GM21576 (cell line): ENCODE measurements around the gene COL9A3.

Experiments
- ATAC-seq: cut with Tn5 transposase; IDR thresholded peaks from one replicate; pipeline ENCODE4 v1.9.1; 2021; ENCODE audit warnings: mild to moderate bottlenecking, moderate library complexity; ENCODE audit not compliant: unreplicated experiment

COL9A3 gene

DNA sequence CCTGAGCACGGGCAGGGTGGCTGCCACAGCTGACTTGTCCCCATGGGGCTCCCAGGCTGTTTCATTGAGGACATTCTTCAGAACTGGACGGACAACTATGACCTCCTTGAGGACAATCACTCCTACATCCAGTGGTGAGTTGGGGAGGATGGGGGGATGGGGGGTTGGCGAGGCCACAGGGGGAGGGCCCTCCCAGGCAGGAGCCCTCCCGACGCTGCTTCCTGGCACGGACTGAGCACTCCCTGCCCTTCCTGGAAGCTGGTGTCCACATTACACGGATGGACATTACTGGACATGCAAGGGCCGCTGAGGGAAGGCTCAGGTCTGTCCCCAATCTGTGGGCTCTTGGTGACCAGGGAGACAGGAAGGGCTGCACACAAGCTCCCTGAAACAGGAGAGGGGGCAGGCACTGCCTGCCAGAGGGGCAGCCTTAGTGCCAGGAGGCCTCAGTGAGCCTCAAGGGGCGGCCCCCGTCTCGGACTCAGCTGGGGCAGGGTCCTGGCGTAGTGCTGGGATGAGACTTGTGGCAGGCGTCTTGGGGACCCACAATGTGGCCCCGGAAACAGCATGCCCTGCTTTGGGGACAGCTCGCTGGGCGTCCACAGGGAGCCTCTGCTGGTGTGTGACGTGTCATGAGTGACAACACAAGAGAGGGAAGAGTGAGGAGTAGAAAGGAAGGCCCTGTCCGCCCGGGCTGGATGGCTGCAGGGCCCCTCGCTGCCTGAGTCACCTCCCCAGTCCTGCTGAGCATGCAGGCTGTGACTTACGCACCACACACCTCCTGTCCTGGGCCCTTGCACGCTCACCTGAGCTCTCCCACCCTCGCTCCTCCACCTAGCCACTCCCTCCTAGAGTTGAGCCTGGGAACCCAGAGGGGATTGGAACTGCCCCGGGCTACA is 7.1 kb upstream of the COL9A3 start:
- ATAC-seq, result no peak

DNA sequence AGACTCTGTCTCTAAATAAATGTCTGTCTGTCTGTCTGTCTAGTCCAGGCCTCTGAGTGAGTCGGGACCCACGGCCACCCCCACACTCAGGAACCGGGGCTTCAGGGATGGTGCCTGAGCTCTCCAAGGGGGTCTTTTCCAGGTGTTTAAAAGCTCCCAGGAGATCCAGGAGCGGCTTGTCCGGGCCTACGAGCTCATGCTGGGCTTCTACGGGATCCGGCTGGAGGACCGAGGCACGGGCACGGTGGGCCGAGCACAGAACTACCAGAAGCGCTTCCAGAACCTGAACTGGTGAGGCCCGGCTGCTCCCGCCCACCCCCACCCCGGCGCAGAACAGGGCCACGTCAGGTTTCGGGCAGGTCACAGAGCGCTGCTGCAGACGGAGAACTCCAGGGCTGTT is 5.5 kb upstream of the COL9A3 start:
- no peak for ATAC-seq

DNA sequence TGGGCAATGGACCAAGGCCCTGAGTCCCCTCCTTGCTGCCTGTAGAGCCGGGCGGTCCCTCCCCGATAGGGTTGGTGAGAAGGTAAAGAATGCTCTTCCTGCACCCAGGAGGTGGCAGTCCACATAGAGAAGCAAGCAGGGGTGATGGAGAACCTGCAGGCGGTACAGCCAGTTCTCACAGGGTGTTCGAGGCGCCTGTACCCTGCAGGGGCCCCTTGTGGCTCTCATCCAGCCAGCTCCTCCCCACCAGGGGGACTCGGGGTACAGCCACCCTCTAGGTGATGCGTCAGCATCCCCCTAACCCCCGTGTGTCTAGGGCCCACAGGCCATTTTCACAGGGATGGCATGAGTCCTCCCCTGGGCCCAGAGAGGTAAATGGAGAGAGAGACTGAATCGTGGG is 5.1 kb upstream of the COL9A3 start:
- no peak for ATAC-seq

DNA sequence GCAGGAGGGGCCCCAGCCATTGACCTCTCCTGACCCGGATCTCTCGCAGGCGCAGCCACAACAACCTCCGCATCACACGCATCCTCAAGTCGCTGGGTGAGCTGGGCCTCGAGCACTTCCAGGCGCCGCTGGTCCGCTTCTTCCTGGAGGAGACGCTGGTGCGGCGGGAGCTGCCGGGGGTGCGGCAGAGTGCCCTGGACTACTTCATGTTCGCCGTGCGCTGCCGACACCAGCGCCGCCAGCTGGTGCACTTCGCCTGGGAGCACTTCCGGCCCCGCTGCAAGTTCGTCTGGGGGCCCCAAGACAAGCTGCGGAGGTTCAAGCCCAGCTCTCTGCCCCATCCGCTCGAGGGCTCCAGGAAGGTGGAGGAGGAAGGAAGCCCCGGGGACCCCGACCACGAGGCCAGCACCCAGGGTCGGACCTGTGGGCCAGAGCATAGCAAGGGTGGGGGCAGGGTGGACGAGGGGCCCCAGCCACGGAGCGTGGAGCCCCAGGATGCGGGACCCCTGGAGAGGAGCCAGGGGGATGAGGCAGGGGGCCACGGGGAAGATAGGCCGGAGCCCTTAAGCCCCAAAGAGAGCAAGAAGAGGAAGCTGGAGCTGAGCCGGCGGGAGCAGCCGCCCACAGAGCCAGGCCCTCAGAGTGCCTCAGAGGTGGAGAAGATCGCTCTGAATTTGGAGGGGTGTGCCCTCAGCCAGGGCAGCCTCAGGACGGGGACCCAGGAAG is 4.5 kb upstream of the COL9A3 start:
- ATAC-seq, result no peak

DNA sequence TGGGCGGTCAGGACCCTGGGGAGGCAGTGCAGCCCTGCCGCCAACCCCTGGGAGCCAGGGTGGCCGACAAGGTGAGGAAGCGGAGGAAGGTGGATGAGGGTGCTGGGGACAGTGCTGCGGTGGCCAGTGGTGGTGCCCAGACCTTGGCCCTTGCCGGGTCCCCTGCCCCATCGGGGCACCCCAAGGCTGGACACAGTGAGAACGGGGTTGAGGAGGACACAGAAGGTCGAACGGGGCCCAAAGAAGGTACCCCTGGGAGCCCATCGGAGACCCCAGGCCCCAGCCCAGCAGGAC is 4.0 kb upstream of the COL9A3 start:
- ATAC-seq, result no peak

DNA sequence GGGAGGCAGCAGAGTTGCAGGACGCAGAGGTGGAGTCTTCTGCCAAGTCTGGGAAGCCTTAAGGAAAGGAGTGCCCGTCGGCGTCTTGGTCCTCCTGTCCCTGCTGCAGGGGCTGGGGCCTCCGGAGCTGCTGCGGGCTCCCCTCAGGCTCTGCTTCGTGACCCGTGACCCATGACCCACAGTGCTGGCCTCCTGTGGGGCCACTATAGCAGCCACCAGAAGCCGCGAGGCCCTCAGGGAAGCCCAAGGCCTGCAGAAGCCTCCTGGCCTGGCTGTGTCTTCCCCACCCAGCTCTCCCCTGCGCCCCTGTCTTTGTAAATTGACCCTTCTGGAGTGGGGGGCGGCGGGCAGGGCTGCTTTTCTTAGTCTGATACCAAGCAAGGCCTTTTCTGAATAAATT is 3.3 kb upstream of the COL9A3 start:
- no peak for ATAC-seq

DNA sequence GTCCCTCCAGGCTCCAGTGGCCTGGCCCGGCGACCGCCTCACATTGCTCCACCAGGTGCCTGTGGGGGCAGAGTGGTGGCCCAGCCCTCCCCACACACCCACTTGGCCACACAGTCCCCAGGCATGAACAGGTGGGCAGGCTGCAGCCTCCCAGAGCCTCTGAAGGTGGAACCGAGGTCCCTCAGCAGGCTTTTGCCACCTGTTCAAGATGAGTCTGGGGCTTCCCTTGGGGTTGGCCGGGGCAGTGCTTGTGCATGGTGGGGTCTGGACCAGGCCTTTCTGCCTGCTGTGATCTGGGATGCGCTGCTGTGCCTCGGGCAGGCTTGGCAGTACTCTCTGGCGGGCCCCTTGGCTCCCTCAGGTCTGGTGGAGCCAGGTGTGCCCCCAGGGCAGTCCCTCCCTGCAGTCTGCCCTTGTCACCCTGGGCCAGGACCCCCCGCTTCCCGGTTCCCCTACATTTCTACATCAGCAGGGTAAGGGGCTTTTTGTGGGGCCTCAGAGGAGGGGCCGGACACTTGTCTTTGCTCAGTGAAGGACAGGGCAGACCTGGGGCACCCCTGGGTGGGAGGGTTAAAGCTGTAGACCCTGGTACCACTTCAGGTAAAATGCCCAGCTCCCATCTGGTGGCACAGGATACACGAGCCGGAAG is 2.7 kb upstream of the COL9A3 start:
- ATAC-seq, result no peak

DNA sequence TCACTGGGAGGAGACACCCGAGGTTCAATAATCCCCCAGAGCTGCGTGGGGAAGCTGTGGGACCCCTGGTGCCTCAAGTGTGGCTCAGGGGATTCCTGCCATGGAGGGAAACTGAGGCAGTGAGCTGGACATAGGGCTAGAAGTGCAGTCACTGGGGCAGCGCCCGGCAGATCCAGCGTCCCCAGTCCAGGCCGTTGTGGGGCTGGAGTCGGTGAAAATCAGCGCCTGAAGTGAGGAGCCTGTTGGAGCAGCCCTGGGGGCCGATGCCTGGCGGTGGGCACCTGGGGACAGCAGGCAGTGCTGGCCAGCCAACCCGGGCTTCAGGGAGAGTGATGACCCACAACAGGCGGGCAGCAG is 2.2 kb upstream of the COL9A3 start:
- ATAC-seq, result no peak

DNA sequence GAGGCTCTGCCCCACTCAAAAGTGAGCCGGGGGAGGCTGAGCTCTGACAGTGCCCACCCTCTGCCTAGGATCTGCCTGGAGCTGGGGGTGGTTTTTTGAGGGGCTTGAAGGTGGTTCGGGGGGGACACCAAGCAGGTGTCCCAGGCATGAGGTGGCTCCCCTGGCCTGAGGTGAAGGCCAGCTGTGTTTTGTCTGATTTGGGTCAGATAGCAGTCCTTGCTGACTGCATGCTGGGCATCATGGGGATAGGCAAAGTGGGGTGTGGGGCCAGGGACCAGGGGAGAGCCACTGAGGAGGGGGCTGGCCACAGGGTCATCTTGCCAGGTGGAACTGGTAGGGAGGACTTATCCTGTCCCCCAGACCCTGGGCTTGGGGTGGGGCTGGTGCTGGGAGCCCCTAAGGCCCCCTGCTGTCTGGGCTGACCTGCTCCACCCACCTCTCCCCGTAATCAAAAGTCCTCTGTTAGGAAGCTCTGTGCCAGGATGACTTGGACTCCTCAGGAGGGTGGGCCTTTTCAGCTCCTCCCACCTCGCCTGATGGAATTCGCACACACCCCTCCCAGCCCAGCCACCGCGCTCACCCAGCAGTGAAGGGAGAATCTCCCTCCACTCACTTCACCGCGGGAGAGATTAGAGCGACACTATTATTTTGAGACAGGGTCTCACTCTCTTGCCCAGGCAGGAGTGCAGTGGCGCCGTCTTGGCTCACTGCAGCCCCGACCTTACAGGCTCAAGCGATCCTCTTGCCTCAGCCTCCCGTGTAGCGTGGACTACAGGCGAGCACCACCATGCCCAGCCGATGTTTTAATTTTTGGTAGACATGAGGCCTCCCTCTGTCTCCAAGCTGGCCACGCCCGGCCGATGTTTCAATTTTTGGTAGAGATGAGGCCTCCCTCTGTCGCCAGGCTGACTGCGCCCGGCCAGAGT is 1.5 kb upstream of the COL9A3 start:
- no peak for ATAC-seq

DNA sequence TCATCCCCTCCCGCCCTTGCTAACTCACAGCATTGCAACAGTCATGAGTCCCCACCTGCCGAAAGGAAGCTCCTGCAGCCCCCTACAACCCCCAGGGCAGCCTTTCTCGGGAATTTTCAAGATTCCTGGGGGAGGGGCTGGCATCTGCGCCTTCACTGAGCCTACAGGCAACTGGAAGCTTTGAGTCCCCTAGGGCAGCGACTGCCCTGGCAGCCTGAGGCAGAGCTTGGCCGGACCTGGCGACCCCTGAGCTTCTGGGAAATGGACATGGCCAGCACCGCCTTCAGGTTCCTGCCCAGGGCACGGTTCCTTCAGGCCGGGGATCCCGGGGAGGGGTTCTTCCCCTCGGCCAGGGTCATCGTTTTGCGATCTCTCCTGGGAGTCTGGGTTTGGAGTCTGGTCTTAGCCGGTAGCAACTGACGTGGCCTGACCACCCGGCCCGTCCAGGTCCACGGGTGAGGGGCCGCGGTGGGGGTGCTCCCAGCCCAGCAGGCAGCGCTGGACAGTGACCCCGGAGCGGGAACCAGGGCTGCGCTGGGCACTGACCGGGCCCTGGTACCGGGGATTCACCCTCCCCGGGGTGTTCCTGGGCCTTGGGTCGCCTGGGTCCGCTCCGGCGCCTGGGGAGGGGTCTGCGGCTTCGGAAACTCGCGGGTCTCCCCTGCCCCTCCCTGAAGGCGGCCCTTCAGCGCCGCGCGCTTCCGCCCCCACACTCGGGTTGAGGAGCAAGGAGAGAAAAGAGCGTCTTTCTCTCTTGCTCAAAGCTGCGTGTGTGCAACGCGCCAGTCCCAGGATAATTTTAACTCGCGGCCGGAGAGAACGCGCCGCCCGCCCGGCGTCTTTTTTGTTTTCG is 593 bp upstream of the COL9A3 start:
- no peak for ATAC-seq

DNA sequence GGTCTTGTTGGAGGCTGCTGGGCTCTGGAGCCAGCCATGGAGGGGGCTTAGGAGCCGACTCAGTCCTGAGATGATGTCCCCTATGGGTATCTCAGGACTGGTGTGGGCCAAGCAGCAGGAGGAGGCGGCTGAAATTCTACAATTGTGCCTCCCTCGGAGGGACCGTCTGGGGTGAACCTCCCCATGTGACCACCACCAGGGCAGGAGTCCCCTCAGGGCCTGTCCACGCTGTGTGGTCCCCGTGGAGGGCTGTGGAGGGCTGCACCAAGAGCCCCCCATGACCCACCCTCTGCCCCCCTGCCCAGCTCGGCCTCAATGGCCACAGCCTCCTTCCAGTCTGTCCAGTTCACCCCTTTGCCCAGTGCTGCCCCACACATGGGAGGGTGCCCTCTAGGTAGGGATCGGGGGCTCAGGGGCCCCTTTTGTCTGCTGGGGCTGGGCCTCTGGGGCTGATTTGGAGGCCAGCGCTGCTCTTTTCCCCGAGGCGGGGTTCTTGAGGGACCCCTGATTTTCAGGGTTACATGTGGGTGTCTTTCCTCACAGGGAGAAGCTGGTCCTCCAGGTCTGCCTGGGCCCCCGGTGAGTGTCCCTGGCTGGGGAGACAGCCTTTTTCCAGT is 1.2 kb downstream of the COL9A3 start:
- ATAC-seq, result no peak

DNA sequence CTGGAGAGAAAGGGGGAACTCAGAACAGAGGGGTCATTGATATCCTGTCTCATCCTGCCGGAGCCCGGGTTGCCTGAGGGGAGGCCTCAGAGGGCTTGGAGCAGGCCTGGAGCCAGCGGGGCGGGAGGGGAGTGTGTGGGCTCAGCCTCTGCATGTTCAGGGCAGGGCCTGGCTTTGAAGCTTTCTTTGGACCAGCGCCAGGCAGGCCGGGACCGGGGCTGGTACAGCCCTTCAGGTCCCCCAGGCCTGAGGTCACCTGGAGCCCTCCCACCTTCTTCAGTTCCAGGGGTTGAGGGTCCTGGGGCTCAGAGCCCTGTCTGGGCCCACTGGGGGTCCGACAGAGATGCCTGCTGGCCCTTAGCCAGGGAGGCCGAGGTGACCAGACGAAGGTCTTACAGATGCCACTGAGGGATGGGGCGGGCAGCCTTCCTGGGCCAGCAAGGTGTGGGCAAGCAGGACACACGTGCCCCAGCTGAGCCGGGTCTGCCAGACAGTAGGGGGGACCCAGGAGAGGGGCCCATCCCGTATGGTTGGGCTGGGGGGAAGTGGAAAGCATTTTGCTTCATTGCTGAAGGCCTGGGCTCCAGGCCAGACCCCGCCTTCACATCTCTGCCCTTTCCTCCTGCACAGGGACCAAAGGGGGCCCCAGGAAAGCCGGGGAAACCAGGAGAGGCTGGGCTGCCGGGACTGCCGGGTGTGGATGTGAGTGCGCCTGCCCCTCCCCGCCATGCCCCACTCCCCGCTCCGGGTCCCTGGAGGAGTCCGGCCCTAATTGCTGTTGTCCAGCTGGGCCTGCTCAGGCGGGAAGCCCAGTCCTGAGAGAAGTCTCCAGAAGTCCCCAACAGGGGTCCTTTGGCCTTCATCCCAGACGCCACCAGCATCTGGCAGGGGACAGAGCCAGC is 2.0 kb downstream of the COL9A3 start:
- no peak for ATAC-seq

DNA sequence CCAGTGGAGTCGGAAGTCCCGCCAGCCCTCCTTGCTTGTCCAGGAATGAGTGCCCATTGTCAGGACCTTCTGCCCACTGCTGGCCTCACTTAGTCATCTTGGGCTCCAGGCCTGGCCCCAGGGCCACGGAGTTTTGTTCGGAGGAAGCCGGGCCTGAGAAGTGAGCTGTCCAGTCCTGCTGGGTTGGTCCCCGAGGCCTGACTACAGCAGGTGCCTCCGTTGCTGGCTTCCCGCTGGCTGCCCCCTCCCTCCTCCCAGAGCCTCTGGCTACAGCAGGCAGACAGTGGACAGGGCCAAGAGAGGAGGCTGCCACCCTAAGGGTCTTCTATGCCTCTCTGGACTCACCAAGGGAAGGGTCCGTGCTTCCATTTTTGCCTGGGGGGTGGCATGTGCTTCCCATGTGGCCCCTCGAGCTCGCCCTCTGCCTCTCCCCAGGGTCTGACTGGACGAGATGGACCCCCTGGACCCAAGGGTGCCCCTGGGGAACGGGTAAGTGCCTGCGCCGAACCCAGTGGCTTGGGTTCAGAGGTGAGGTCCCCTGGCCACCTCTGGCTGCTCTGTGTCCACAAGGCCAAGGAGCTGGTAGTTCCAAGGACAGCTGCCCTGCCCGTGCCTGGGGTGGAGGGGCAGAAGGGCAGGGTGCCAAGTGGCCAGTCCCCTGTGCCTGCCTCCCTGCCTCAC is 2.8 kb downstream of the COL9A3 start:
- ATAC-seq, result no peak

DNA sequence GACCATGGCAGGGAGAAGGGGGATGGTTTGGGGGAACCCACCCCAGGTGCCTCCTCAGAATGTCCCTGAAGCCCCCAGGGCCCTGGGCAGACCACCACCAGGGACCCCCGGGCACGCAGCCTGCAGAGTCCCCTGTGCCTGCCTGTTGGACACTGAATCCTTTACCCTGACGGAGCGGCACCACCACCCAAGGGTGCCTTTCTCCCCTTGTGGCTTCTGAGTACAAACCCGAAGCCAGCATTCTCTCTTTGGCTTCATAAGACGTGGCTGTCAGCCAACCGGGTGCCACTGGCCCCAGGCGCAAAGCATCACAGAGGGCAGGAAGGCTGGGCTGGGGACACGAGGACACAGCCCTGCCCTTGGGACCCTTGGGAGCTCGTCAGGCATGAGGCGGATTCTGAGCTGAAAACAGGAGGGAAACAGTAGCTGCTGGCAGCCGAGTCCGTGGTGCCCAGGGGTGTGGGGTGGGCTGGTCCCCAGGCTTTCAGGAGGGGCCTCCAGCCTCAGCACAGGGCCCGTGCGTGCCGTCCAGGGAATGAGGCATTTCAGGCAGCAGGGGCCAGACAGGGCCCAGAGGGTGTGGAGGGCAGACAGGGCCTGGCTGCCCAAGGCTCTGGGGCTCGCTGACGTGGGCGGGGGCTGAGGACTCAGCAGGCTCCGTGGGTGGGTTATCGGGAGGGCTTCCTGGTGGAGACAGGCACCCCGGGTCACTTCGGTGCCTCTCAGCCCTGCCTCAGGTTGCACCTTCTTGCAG is 3.5 kb downstream of the COL9A3 start:
- no peak for ATAC-seq

DNA sequence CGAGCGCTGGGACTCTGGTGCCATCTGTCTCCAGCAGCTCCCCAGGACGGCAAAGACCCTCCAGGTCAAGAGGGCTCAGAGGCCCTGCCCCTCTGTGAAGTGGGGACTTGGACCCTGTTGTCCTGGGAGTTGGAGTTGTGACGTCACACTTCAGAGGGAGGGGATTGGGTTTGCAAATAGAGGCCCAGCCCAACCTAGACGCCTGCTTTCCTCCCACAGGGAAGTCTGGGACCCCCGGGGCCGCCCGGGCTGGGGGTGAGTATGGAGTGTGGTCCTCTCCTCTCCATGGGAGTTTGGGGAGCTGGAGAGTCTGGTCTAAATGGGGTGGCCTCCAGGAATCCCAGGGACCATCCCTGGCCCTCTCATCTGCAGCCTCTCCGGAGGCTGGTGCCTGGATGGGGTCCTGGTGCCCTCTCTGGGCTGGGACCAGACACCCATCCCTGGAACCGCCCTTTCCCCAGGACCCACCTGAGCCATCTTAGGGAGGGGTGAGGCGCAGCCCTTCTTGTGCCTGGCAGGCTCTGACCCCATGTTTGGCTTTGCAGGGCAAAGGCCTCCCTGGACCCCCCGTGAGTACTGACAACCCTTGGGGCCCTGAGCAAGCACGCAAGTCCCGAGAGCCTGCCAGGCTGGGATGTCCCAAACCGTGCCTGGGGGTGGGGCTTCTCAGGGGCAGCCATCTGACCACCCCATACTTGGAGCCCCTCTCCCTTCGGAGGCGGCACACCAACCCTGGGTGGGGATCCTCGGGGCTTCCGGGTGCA is 4.3 kb downstream of the COL9A3 start:
- no peak for ATAC-seq

DNA sequence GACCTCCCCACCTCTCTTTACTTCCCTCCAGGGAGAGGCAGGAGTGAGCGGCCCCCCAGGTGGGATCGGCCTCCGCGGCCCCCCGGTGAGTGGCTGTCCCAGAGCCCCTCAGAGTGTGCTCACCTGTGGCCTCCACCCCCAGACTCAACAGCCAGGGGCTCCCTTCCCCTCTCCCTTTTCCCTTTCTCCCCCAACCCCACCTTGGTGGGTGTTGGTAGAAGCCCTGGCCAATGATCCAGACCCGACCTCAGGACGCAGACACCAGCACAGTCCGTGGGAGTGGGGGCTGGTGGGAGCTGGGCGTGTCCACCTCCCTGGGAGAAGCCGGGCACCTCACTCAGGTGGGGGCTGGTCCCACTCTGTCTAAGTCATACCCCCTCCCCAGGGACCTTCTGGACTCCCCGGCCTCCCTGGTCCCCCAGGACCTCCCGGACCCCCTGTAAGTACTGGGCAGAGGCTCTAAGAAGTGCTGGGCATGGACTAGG is 4.9 kb downstream of the COL9A3 start:
- ATAC-seq, result no peak
